Neural cell (in vitro differentiated cells): ENCODE data around the gene POU2F2. TPM values are rescaled to one million over a fixed set of nuclear protein-coding genes. Genes with fewer than 3 reads are reported as not detected.

Source experiments
- H2AFZ ChIP-seq: fragments of 200-600, 300-800 bp; sonication (generic), shearing (Covaris generic); 2 replicates; pipeline ENCODE4 v1.6.0; 2014; ENCODE audit warnings: low read depth, mild to moderate bottlenecking, antibody characterized with exemption, low read length, moderate library complexity
- H3F3A ChIP-seq: fragments of 200-600 bp; shearing (Covaris generic); 2 replicates; pipeline ENCODE4 v1.6.1; 2016; ENCODE audit warnings: mild to moderate bottlenecking, moderate library complexity, mixed read lengths, antibody characterized with exemption, low read length; ENCODE audit not compliant: insufficient read depth, poor library complexity, severe bottlenecking
- H3K27ac ChIP-seq: fragments of 200-600, 300-800 bp; sonication (generic), shearing (Covaris generic); 2 replicates; pipeline ENCODE4 v1.5.1; 2014; ENCODE audit warnings: mild to moderate bottlenecking, low read length, moderate library complexity
- H3K27me3 ChIP-seq: fragments of 300-800, 200-600 bp; sonication (generic), shearing (Covaris generic); 2 replicates; pipeline ENCODE4 v1.6.0; 2014; ENCODE audit warnings: mild to moderate bottlenecking, low read depth, low read length, moderate library complexity; ENCODE audit not compliant: insufficient read depth
- H3K36me3 ChIP-seq: fragments of 300-800, 200-600 bp; sonication (generic), shearing (Covaris generic); 2 replicates; pipeline ENCODE4 v1.5.1; 2014; ENCODE audit warnings: mild to moderate bottlenecking, antibody characterized with exemption, low read length, moderate library complexity; ENCODE audit not compliant: insufficient read depth
- H3K4me2 ChIP-seq: fragments of 300-800, 200-600 bp; sonication (generic), shearing (Covaris generic); 2 replicates; pipeline ENCODE4 v1.6.0; 2014; ENCODE audit warnings: mild to moderate bottlenecking, low read length
- H3K4me3 ChIP-seq: fragments of 300-800, 200-600 bp; sonication (generic), shearing (Covaris generic); 2 replicates; pipeline ENCODE4 v1.5.1; 2014; ENCODE audit warnings: mild to moderate bottlenecking, low read length, moderate library complexity
- H3K79me2 ChIP-seq: fragments of 200-600 bp; shearing (Covaris generic); replicated peaks from 2 replicates; pipeline ENCODE4 v1.6.0; 2014; ENCODE audit warnings: mild to moderate bottlenecking, low read length, moderate library complexity; ENCODE audit not compliant: insufficient read depth
- H3K9ac ChIP-seq: fragments of 300-800, 200-600 bp; sonication (generic), shearing (Covaris generic); 2 replicates; pipeline ENCODE4 v1.6.1; 2016; ENCODE audit warnings: mild to moderate bottlenecking, low read length, mixed read lengths
- H3K9me2 ChIP-seq: fragments of 200-600 bp; shearing (Covaris generic); 2 replicates; pipeline ENCODE4 v1.6.1; 2016; ENCODE audit warnings: mild to moderate bottlenecking, low read length, mixed read lengths; ENCODE audit not compliant: insufficient read depth
- H3K9me3 ChIP-seq: fragments of 200-600, 300-800 bp; sonication (generic), shearing (Covaris generic); 2 replicates; pipeline ENCODE4 v1.6.1; 2016; ENCODE audit warnings: mild to moderate bottlenecking, mixed run types, low read length, moderate library complexity, mixed read lengths
- H4K20me1 ChIP-seq: fragments of 200-600 bp; shearing (Covaris generic); 2 replicates; pipeline ENCODE4 v1.6.1; 2016; ENCODE audit warnings: mild to moderate bottlenecking, mixed run types; ENCODE audit not compliant: insufficient read depth
- CTCF ChIP-seq: fragments of 450-650 bp; IDR thresholded peaks from 2 replicates; pipeline ENCODE4 v1.5.1; 2014; ENCODE audit warnings: antibody characterized with exemption, mild to moderate bottlenecking, moderate library complexity; ENCODE audit not compliant: poor library complexity, severe bottlenecking
- EP300 ChIP-seq: fragments of 450-650 bp; conservative IDR thresholded peaks from 2 replicates; pipeline ENCODE4 v1.6.1; 2014; ENCODE audit warnings: antibody characterized with exemption, mild to moderate bottlenecking, moderate library complexity; ENCODE audit not compliant: poor library complexity, severe bottlenecking
- EZH2 ChIP-seq: fragments of 200-600, 300-800 bp; shearing (Covaris generic), sonication (generic); IDR thresholded peaks from 2 replicates; pipeline ENCODE4 v1.6.1; 2014; ENCODE audit warnings: antibody characterized with exemption, low read length, borderline replicate concordance, mild to moderate bottlenecking; ENCODE audit not compliant: insufficient read depth, poor library complexity, severe bottlenecking
- MXI1 ChIP-seq: fragments of 450-650 bp; conservative IDR thresholded peaks from 2 replicates; pipeline ENCODE4 v1.6.1; 2014; ENCODE audit warnings: antibody characterized with exemption, mild to moderate bottlenecking; ENCODE audit not compliant: poor library complexity, severe bottlenecking
- POLR2AphosphoS5 ChIP-seq: IDR thresholded peaks from 2 replicates; pipeline ENCODE4 v1.6.1; 2012
- RAD21 ChIP-seq: fragments of 450-650 bp; conservative IDR thresholded peaks from 2 replicates; pipeline ENCODE4 v1.6.1; 2014; ENCODE audit warnings: antibody characterized with exemption, mild to moderate bottlenecking, moderate library complexity
- REST ChIP-seq: IDR thresholded peaks from 2 replicates; pipeline ENCODE4 v1.6.1; 2012; ENCODE audit warnings: borderline replicate concordance
- SMC3 ChIP-seq: fragments of 450-650 bp; conservative IDR thresholded peaks from 2 replicates; pipeline ENCODE4 v1.6.1; 2014; ENCODE audit warnings: antibody characterized with exemption, mild to moderate bottlenecking, moderate library complexity; ENCODE audit not compliant: poor library complexity
- TAF1 ChIP-seq: IDR thresholded peaks from 2 replicates; pipeline ENCODE4 v1.6.1; 2012; ENCODE audit warnings: low read depth
- polyA plus RNA-seq: library from polyadenylated mRNA; depleted of rRNA; stranded (reverse); fragments of >200 nt; gene quantifications from 2 replicates; pipeline ENCODE4 v1.2.3, GENCODE V29; 2014

POU2F2 gene
- polyA plus RNA-seq, 1 donor from 2014 or later = 7.7 TPM

GRCh38 chr19:42115219-42115618 lies 17.0 kb downstream of the POU2F2 start:
- TF ChIP-seq RAD21 = no peak
- TF ChIP-seq MXI1 = no peak
- no peak for TF ChIP-seq SMC3
- no peak for TF ChIP-seq EP300
- no peak overlapping the region for H3K4me2 ChIP-seq

GRCh38 chr19:42114412-42114811 lies 17.8 kb downstream of the POU2F2 start:
- no peaks in the 10 kb centered on the region for H3K36me3 ChIP-seq
- H3F3A ChIP-seq = no peaks in the 10 kb centered on the region
- H3K9ac ChIP-seq = no peak overlapping the region
- no peaks in the 10 kb centered on the region for H3K9me3 ChIP-seq
- H3K27me3 ChIP-seq = no peaks in the 10 kb centered on the region
- H3K4me2 ChIP-seq = no peak overlapping the region
- no peaks in the 10 kb centered on the region for H3K9me2 ChIP-seq
- no peak overlapping the region for H3K27ac ChIP-seq
- TF ChIP-seq EZH2 (no peak), EP300 (no peak), MXI1 (no peak), POLR2AphosphoS5 (no peak), TAF1 (no peak), RAD21 (no peak), REST (no peak), CTCF (no peak), SMC3 (no peak)
- H3K79me2 ChIP-seq = no peaks in the 10 kb centered on the region
- no peaks in the 10 kb centered on the region for H4K20me1 ChIP-seq
- no peak overlapping the region for H2AFZ ChIP-seq
- H3K4me3 ChIP-seq = no peak overlapping the region

More at GRCh38 chr19:42115219-42115618, 17.0 kb downstream of the POU2F2 start:
- Histone ChIP-seq H3K4me3 (no peak overlapping the region), H3F3A (no peaks in the 10 kb centered on the region), H3K9me3 (no peaks in the 10 kb centered on the region), H3K9ac (no peak overlapping the region), H3K36me3 (no peaks in the 10 kb centered on the region), H2AFZ (no peak overlapping the region), H3K9me2 (no peaks in the 10 kb centered on the region), H3K27me3 (no peaks in the 10 kb centered on the region), H3K79me2 (no peaks in the 10 kb centered on the region), H3K27ac (no peak overlapping the region), H4K20me1 (no peaks in the 10 kb centered on the region)
